Sigmoid colon (tissue), 7 donors: ENCODE data around the gene KIAA0040. TPM values are rescaled to one million over a fixed set of nuclear protein-coding genes. Genes with fewer than 3 reads are reported as not detected.

Source experiments
- DNase-seq: peaks from one replicate; pipeline ENCODE4 v3.0.0-alpha.2; 2019
- H3K27ac ChIP-seq, 4 donors: fragments of 200-600 bp; sonication (generic); one replicate each; pipeline ENCODE4 v1.5.1; 2016 to 2019; ENCODE audit warnings: mild to moderate bottlenecking in 1 of 4
- H3K27me3 ChIP-seq, 3 donors: fragments of 200-600 bp; sonication (generic); one replicate each; pipeline ENCODE4 v1.5.1; 2019; ENCODE audit warnings: mild to moderate bottlenecking in 1 of 3
- H3K36me3 ChIP-seq, 4 donors: fragments of 200-600 bp; sonication (generic); one replicate each; pipeline ENCODE4 v1.5.1; 2016 to 2019
- H3K4me1 ChIP-seq, 4 donors: fragments of 200-600 bp; sonication (generic); one replicate each; pipeline ENCODE4 v1.5.1; 2017 to 2019
- H3K4me3 ChIP-seq, 4 donors: fragments of 200-600 bp; sonication (generic); one replicate each; pipeline ENCODE4 v1.5.1; 2017 to 2019; ENCODE audit warnings: mild to moderate bottlenecking in 2 of 4, moderate library complexity in 1 of 4
- H3K9me3 ChIP-seq, 4 donors: fragments of 200-600 bp in 3 of 4; sonication (generic) in 3 of 4; one replicate each; pipeline versions ENCODE4 v1.5.1 to v1.6.1; 2013 to 2019
- EP300 ChIP-seq, 4 donors: sonication (generic); formaldehyde crosslinking; IDR thresholded peaks; one replicate each; pipeline ENCODE4 v1.6.1; 2017; ENCODE audit warnings: antibody characterized with exemption in 4 of 4
- POLR2A ChIP-seq, 2 donors: fragments of 450-650 bp; IDR thresholded peaks; one replicate each; pipeline ENCODE4 v1.6.1; 2016; ENCODE audit warnings: antibody characterized with exemption in 2 of 2, mild to moderate bottlenecking in 2 of 2, moderate library complexity in 2 of 2
- POLR2AphosphoS5 ChIP-seq, 4 donors: sonication (generic); formaldehyde crosslinking; IDR thresholded peaks; one replicate each; pipeline ENCODE4 v1.6.1; 2017; ENCODE audit warnings: antibody characterized with exemption in 4 of 4
- WGBS, 2 donors: extraction: QIAGEN DNeasy Blood & Tissue Kit; methylation state at CpG; one replicate each; pipeline ENCODE4 v1.1.7; 2013; 5-methylcytosine and 5-hydroxymethylcytosine counted together
- intact Hi-C: fragments of 100-400 bp; cut with DNase I; formaldehyde crosslinking; loops from one replicate; pipeline ENCODE4 v1.15.1; 2023
- polyA plus RNA-seq, 3 donors: library from polyadenylated mRNA; stranded (reverse); fragments of 200-250 nt; gene quantifications; one replicate each; pipeline ENCODE4 v1.2.3, GENCODE V29; 2013
- total RNA-seq, 4 donors: library from RNA; depleted of rRNA; stranded (reverse); fragments of >200 nt; gene quantifications; one replicate each; pipeline ENCODE4 v1.1.0, GENCODE V29; 2016
- TF ChIP-seq, protein P1 (sequence below), 4 experiments: fragments of 450-650 bp in 3 of 4; fragments of 200-600 bp in 1 of 4; IDR thresholded peaks; one replicate each; pipeline ENCODE4 v1.5.1; 2016 to 2019; ENCODE audit warnings: antibody characterized with exemption in 4 of 4, mild to moderate bottlenecking in 3 of 4, moderate library complexity in 2 of 4
- donor health status: healthy with polysubstance abuse.
- donor health status: Bipolar disorder and iron deficiency.
- donor health status: healthy.

KIAA0040 gene
- total and polyA plus RNA-seq, 7 donors: 6.6 to 28.2 (median 18.8) TPM

DNA sequence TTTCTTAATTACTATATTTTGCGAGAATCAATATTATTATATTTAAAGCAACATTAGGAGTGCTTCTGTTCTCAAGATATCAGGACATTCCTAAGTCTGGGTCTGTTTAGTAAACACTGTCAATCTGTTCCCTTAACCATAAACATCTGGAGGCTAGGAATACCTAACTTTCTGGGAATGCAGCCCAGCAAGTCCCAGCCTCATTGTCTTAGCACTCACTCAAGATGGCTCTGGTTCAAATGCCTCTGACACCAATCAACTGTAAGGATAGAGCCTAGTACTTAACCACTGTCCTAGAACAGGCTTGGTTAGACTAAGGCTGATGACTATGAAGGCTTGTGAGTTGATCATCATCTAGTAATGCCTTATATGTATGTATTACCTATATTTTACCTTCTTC lies 63.4 kb downstream of the KIAA0040 start:
- H3K4me1 ChIP-seq: peaks cover 0 to 79% (median 66%) of the 10 kb centered on the region in 4 donors
- H3K4me3 ChIP-seq: no peak overlapping the region
- DNase-seq: no peak
- no peaks in the 10 kb centered on the region for H3K9me3 ChIP-seq
- TF ChIP-seq EP300 (IDR thresholded peaks at IDR 0.05) (peak in 1 of 4 donors; percentile 11), POLR2AphosphoS5 (IDR thresholded peaks at IDR 0.05) (peak in 3 of 4 donors; percentile 63 to 73 (median 73)), POLR2A (IDR thresholded peaks at IDR 0.05) (no peak)
- TF ChIP-seq, protein P1, sequence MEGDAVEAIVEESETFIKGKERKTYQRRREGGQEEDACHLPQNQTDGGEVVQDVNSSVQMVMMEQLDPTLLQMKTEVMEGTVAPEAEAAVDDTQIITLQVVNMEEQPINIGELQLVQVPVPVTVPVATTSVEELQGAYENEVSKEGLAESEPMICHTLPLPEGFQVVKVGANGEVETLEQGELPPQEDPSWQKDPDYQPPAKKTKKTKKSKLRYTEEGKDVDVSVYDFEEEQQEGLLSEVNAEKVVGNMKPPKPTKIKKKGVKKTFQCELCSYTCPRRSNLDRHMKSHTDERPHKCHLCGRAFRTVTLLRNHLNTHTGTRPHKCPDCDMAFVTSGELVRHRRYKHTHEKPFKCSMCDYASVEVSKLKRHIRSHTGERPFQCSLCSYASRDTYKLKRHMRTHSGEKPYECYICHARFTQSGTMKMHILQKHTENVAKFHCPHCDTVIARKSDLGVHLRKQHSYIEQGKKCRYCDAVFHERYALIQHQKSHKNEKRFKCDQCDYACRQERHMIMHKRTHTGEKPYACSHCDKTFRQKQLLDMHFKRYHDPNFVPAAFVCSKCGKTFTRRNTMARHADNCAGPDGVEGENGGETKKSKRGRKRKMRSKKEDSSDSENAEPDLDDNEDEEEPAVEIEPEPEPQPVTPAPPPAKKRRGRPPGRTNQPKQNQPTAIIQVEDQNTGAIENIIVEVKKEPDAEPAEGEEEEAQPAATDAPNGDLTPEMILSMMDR (IDR thresholded peaks at IDR 0.05): no peak
- intact Hi-C loops: loop anchor here (10.0 kb wide), 1 partner anchor 1104 kb away; the partner anchor contains the start of gene RC3H1
- H3K27ac ChIP-seq: peak overlapping the region; percentile 72 to 82 (median 79)
- WGBS, 2 donors: 68 to 84% methylated on average over 1 of the region's 1 CpG
- H3K36me3 ChIP-seq: no peaks in the 10 kb centered on the region
- H3K27me3 ChIP-seq: no peaks in the 10 kb centered on the region

DNA sequence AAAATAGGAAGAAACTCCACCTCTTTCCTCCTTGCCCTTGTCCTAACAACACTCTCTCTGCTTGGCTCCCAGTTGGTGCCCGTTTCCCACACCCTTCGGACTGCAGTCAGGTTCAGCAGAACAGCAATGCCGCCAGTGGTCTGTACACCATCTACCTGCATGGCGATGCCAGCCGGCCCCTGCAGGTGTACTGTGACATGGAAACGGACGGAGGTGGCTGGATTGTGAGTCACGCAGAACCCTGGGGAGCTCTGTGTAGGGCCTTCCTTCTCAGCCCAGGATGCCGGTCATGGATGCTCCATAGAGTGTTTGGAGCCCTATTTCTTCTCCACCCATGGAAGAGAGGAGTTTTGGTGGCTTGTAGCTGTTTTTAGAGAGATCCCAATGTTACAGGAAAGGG lies 64.1 kb downstream of the KIAA0040 start:
- intact Hi-C loops: loop anchor here (10.0 kb wide), 1 partner anchor 1104 kb away; the partner anchor contains the start of gene RC3H1
- TF ChIP-seq POLR2A (IDR thresholded peaks at IDR 0.05) (no peak), POLR2AphosphoS5 (IDR thresholded peaks at IDR 0.05) (no peak), EP300 (IDR thresholded peaks at IDR 0.05) (no peak)
- TF ChIP-seq, protein P1 (IDR thresholded peaks at IDR 0.05): no peak
- 89 to 95% methylated on average over 9 of the region's 9 CpGs for WGBS, 2 donors
- Histone ChIP-seq H3K4me1 (peaks cover 0 to 75% (median 66%) of the 10 kb centered on the region in 4 donors), H3K27ac (peak overlapping the region; percentile 72 to 82 (median 79)), H3K27me3 (no peaks in the 10 kb centered on the region), H3K9me3 (no peaks in the 10 kb centered on the region), H3K4me3 (no peak overlapping the region), H3K36me3 (no peaks in the 10 kb centered on the region)
- no peak for DNase-seq

DNA sequence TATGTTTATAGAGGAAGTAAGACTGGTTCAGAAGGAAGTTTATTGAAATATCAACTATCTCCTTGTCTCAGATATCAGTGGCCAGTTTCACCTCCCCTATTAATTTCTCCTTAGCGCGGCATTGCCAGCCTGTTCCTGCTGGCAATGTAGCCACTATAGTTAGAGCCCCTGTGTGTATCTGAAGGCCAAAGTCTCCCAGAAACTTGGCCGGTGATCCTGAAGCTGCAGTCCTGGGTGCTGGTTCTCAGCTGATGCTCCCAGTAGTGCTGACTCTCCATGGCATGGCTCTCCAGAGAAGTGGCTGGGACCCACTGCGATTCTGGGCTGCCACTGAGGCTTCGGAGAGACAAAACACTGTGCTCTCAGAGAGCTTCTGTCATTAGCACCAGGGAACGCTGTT lies 65.0 kb downstream of the KIAA0040 start:
- peaks cover 0 to 66% (median 59%) of the 10 kb centered on the region in 4 donors for H3K4me1 ChIP-seq
- no peaks in the 10 kb centered on the region for H3K27me3 ChIP-seq
- TF ChIP-seq POLR2AphosphoS5 (IDR thresholded peaks at IDR 0.05): no peak
- TF ChIP-seq EP300 (IDR thresholded peaks at IDR 0.05): no peak
- TF ChIP-seq, protein P1 (IDR thresholded peaks at IDR 0.05): no peak
- no peak for TF ChIP-seq POLR2A (IDR thresholded peaks at IDR 0.05)
- peak overlapping the region; percentile 72 to 82 (median 79) for H3K27ac ChIP-seq
- H3K4me3 ChIP-seq: no peak overlapping the region
- DNase-seq: no peak
- no peaks in the 10 kb centered on the region for H3K36me3 ChIP-seq
- intact Hi-C loops: loop anchor here (10.0 kb wide), 1 partner anchor 1103 kb away; the partner anchor contains the start of gene RC3H1
- WGBS, 2 donors: 74 to 91% methylated on average over 6 of the region's 6 CpGs
- no peaks in the 10 kb centered on the region for H3K9me3 ChIP-seq

DNA sequence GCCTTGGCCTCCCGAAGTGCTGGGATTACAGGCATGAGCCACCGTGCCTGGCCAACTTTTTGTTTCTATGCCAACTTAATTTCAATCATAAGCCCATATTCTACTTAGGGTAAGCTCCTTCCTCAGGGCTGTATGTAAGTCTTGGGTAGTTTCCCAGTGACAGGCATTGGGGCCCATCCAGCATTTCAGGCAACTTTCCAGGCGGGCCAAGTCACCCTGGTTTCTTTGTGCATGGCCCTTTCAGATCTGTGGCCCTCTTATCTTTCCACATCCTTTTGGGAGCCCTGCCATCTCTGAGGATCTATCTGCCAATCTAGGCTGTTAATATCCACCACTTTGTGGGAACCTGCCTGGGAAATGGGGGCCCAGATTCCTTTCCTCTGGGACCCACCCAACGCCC lies 66.2 kb downstream of the KIAA0040 start:
- Histone ChIP-seq H3K36me3 (no peaks in the 10 kb centered on the region), H3K4me3 (no peak overlapping the region), H3K9me3 (no peaks in the 10 kb centered on the region), H3K27me3 (no peaks in the 10 kb centered on the region), H3K27ac (peak overlapping the region; percentile 72 to 82 (median 79)), H3K4me1 (peaks cover 0 to 54% (median 47%) of the 10 kb centered on the region in 4 donors)
- 66 to 71% methylated on average over 4 of the region's 4 CpGs for WGBS, 2 donors
- DNase-seq: no peak
- TF ChIP-seq EP300 (IDR thresholded peaks at IDR 0.05): no peak
- no peak for TF ChIP-seq POLR2A (IDR thresholded peaks at IDR 0.05)
- TF ChIP-seq, protein P1 (IDR thresholded peaks at IDR 0.05): no peak
- TF ChIP-seq POLR2AphosphoS5 (IDR thresholded peaks at IDR 0.05): no peak
- intact Hi-C loops: loop anchor here (10.0 kb wide), 1 partner anchor 1102 kb away; the partner anchor contains the start of gene RC3H1
